ENCODE results near the gene DHX40. TPM values are rescaled to one million over a fixed set of nuclear protein-coding genes. Genes with fewer than 3 reads are reported as not detected.

Gene DHX40
- total and polyA plus RNA-seq, 2 of the 13 experiments (the other 11 are each of a cell fraction or from before 2014, with no cell fraction given) = 22.2 to 37.0 TPM

DNA sequence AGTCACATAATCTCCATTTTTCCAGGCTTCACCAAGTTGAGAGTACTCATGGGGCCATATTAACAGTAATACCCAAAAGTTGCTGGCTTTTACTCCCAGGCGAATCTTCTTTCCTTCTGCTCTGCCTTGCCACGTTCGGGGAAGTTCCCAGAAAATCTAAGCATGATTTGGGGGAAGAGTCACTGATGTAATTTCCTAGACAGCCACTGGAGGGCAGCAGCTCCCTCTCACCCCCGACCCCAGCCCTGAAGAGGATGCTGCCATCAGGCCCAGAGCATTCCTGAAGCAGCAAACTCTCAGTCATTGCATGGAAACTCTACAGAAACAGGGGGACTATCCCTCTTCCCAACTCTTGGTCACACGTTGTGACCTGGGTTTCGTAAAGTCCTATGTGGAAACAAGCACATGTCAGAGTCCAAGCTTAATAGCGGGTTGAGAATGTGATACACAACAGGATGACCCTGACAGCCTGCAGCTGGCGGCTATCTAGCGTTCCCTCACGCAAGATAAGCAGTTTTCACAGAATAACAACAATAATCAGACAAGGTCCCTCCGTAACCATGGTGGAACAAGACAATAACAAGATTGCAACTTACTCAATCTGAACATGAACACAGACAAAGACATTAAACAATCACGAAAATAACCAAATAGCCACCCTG is 43.8 kb upstream of the DHX40 start (continued):
- TF ChIP-seq SKI (IDR thresholded peaks at IDR 0.05; ENCODE audit: partially characterized antibody) (no peak), HCFC1 (IDR thresholded peaks at IDR 0.05; ENCODE audit: low read depth, low read length) (peak; percentile 19; the same call in 1 of the 2 replicates), HNRNPLL (IDR thresholded peaks at IDR 0.05; ENCODE audit: low read depth, low read length, poor library complexity, severe bottlenecking) (no peak), ZNF713 (CRISPR knock-in tag; IDR thresholded peaks at IDR 0.05) (no peak), HOXA3 (CRISPR knock-in tag; IDR thresholded peaks at IDR 0.05) (peak; percentile 58; the same call in 1 of the 2 replicates), CBX5 (CRISPR knock-in tag; IDR thresholded peaks at IDR 0.05; ENCODE audit: borderline replicate concordance) (peak; percentile 73; the same call in 1 of the 2 replicates), EEA1 (CRISPR knock-in tag; IDR thresholded peaks at IDR 0.05; ENCODE audit: borderline replicate concordance) (no peak), PLRG1 (conservative IDR thresholded peaks at IDR 0.05) (no peak), ZNF614 (CRISPR knock-in tag; IDR thresholded peaks at IDR 0.05; ENCODE audit: borderline replicate concordance) (peak; percentile 79; the same call in 1 of the 2 replicates), MYNN (CRISPR knock-in tag; IDR thresholded peaks at IDR 0.05; ENCODE audit: low read depth) (no peak), GABPA (IDR thresholded peaks at IDR 0.05; ENCODE audit: low read depth, low read length) (no peak), GABPA (CRISPR knock-in tag; IDR thresholded peaks at IDR 0.05; ENCODE audit: low read depth) (0 out of 2 replicates have a peak, but pooled peaks have one; percentile 45), ZNF367 (CRISPR knock-in tag; IDR thresholded peaks at IDR 0.05; ENCODE audit: borderline replicate concordance) (no peak), XBP1 (CRISPR knock-in tag; IDR thresholded peaks at IDR 0.05) (no peak), ZNF12 (CRISPR knock-in tag; IDR thresholded peaks at IDR 0.05) (no peak), ZNF20 (CRISPR knock-in tag; IDR thresholded peaks at IDR 0.05) (no peak), KLF12 (CRISPR knock-in tag; IDR thresholded peaks at IDR 0.05; ENCODE audit: borderline replicate concordance) (peak; percentile 14; the same call in 1 of the 2 replicates)
- TF ChIP-seq, protein P1, sequence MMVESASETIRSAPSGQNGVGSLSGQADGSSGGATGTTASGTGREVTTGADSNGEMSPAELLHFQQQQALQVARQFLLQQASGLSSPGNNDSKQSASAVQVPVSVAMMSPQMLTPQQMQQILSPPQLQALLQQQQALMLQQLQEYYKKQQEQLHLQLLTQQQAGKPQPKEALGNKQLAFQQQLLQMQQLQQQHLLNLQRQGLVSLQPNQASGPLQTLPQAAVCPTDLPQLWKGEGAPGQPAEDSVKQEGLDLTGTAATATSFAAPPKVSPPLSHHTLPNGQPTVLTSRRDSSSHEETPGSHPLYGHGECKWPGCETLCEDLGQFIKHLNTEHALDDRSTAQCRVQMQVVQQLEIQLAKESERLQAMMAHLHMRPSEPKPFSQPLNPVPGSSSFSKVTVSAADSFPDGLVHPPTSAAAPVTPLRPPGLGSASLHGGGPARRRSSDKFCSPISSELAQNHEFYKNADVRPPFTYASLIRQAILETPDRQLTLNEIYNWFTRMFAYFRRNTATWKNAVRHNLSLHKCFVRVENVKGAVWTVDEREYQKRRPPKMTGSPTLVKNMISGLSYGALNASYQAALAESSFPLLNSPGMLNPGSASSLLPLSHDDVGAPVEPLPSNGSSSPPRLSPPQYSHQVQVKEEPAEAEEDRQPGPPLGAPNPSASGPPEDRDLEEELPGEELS (CRISPR knock-in tag; IDR thresholded peaks at IDR 0.05) = peak; percentile 44; the same call in 1 of the 2 replicates
- TF ChIP-seq, protein P2, sequence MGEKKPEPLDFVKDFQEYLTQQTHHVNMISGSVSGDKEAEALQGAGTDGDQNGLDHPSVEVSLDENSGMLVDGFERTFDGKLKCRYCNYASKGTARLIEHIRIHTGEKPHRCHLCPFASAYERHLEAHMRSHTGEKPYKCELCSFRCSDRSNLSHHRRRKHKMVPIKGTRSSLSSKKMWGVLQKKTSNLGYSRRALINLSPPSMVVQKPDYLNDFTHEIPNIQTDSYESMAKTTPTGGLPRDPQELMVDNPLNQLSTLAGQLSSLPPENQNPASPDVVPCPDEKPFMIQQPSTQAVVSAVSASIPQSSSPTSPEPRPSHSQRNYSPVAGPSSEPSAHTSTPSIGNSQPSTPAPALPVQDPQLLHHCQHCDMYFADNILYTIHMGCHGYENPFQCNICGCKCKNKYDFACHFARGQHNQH (CRISPR knock-in tag; IDR thresholded peaks at IDR 0.05) = 0 out of 2 replicates have a peak, but pooled peaks have one; percentile 45
- TF ChIP-seq, protein P3, sequence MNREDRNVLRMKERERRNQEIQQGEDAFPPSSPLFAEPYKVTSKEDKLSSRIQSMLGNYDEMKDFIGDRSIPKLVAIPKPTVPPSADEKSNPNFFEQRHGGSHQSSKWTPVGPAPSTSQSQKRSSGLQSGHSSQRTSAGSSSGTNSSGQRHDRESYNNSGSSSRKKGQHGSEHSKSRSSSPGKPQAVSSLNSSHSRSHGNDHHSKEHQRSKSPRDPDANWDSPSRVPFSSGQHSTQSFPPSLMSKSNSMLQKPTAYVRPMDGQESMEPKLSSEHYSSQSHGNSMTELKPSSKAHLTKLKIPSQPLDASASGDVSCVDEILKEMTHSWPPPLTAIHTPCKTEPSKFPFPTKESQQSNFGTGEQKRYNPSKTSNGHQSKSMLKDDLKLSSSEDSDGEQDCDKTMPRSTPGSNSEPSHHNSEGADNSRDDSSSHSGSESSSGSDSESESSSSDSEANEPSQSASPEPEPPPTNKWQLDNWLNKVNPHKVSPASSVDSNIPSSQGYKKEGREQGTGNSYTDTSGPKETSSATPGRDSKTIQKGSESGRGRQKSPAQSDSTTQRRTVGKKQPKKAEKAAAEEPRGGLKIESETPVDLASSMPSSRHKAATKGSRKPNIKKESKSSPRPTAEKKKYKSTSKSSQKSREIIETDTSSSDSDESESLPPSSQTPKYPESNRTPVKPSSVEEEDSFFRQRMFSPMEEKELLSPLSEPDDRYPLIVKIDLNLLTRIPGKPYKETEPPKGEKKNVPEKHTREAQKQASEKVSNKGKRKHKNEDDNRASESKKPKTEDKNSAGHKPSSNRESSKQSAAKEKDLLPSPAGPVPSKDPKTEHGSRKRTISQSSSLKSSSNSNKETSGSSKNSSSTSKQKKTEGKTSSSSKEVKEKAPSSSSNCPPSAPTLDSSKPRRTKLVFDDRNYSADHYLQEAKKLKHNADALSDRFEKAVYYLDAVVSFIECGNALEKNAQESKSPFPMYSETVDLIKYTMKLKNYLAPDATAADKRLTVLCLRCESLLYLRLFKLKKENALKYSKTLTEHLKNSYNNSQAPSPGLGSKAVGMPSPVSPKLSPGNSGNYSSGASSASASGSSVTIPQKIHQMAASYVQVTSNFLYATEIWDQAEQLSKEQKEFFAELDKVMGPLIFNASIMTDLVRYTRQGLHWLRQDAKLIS (CRISPR knock-in tag; IDR thresholded peaks at IDR 0.05) = no peak
- TF ChIP-seq, protein P4, sequence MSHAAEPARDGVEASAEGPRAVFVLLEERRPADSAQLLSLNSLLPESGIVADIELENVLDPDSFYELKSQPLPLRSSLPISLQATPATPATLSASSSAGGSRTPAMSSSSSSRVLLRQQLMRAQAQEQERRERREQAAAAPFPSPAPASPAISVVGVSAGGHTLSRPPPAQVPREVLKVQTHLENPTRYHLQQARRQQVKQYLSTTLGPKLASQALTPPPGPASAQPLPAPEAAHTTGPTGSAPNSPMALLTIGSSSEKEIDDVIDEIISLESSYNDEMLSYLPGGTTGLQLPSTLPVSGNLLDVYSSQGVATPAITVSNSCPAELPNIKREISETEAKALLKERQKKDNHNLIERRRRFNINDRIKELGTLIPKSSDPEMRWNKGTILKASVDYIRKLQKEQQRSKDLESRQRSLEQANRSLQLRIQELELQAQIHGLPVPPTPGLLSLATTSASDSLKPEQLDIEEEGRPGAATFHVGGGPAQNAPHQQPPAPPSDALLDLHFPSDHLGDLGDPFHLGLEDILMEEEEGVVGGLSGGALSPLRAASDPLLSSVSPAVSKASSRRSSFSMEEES (CRISPR knock-in tag; IDR thresholded peaks at IDR 0.05) = peak; percentile 62; the same call in 1 of the 2 replicates
- TF ChIP-seq, protein P5, sequence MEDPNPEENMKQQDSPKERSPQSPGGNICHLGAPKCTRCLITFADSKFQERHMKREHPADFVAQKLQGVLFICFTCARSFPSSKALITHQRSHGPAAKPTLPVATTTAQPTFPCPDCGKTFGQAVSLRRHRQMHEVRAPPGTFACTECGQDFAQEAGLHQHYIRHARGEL (CRISPR knock-in tag; IDR thresholded peaks at IDR 0.05) = no peak

All from HepG2 (cell line).